SK-N-SH treated with all-trans-retinoic acid at 6 μM for 48 hours (cell line): ENCODE measurements around the gene RAB4B.

Experiments
- ATAC-seq: fragments of 200-7000 bp; cut with Tn5 transposase; 3 replicates; pipeline ENCODE4 v1.9.1; 2020; ENCODE audit warnings: mild to moderate bottlenecking, moderate library complexity
- ARNTL ChIP-seq: fragments of 450-650 bp; formaldehyde crosslinking; IDR thresholded peaks from 2 replicates; pipeline ENCODE4 v1.5.0; 2020; ENCODE audit warnings: low read depth, mild to moderate bottlenecking, moderate library complexity, borderline replicate concordance
- BACH2 ChIP-seq: fragments of 250-450 bp; sonication (Bioruptor Pico); IDR thresholded peaks from 2 replicates; pipeline ENCODE4 v1.9.0; 2021; ENCODE audit warnings: mild to moderate bottlenecking, borderline replicate concordance
- CSDC2 ChIP-seq: fragments of 250-450 bp; sonication (Bioruptor Pico); IDR thresholded peaks from 2 replicates; pipeline ENCODE4 v1.5.0; 2020; ENCODE audit warnings: mild to moderate bottlenecking, moderate library complexity
- ESRRG ChIP-seq: fragments of 250-450 bp; sonication (Bioruptor Pico); IDR thresholded peaks from 2 replicates; pipeline ENCODE4 v1.6.1; 2021; ENCODE audit warnings: mild to moderate bottlenecking
- GLIS3 ChIP-seq: fragments of 250-450 bp; sonication (Bioruptor Pico); IDR thresholded peaks from 2 replicates; pipeline ENCODE4 v1.5.0; 2020; ENCODE audit warnings: mild to moderate bottlenecking, moderate library complexity
- ISL1 ChIP-seq: fragments of 250-450 bp; sonication (Bioruptor Pico); IDR thresholded peaks from 2 replicates; pipeline ENCODE4 v2.1.2; 2022; ENCODE audit warnings: mild to moderate bottlenecking, moderate library complexity
- OSR1 ChIP-seq: fragments of 250-450 bp; sonication (Bioruptor Pico); IDR thresholded peaks from 2 replicates; pipeline ENCODE4 v1.8.0; 2022; ENCODE audit warnings: moderate library complexity, mild to moderate bottlenecking, inconsistent platforms
- PPARA ChIP-seq: fragments of 250-450 bp; sonication (Bioruptor Pico); IDR thresholded peaks from 2 replicates; pipeline ENCODE4 v1.5.0; 2020; ENCODE audit warnings: mild to moderate bottlenecking, borderline replicate concordance
- RARB ChIP-seq: fragments of 250-450 bp; sonication (Bioruptor Pico); IDR thresholded peaks from 2 replicates; pipeline ENCODE4 v1.8.0; 2021; ENCODE audit warnings: mild to moderate bottlenecking, moderate library complexity
- SNAI2 ChIP-seq: fragments of 250-450 bp; sonication (Bioruptor Pico); IDR thresholded peaks from 2 replicates; pipeline ENCODE4 v1.5.0; 2020; ENCODE audit warnings: mild to moderate bottlenecking, moderate library complexity
- TCF4 ChIP-seq: fragments of 250-450 bp; sonication (Bioruptor Pico); IDR thresholded peaks from 2 replicates; pipeline ENCODE4 v1.8.0; 2021; ENCODE audit warnings: mild to moderate bottlenecking, moderate library complexity, borderline replicate concordance
- ZC3H10 ChIP-seq: fragments of 250-450 bp; sonication (Bioruptor Pico); IDR thresholded peaks from 2 replicates; pipeline ENCODE4 v1.5.1; 2021; ENCODE audit warnings: mild to moderate bottlenecking, moderate library complexity
- ZFP3 ChIP-seq: fragments of 250-450 bp; sonication (Bioruptor Pico); IDR thresholded peaks from 2 replicates; pipeline ENCODE4 v1.5.0; 2020; ENCODE audit warnings: mild to moderate bottlenecking, moderate library complexity
- ZNF565 ChIP-seq: fragments of 450-650 bp; formaldehyde crosslinking; conservative IDR thresholded peaks from 2 replicates; pipeline ENCODE4 v1.5.0; 2020; ENCODE audit warnings: low read depth, mild to moderate bottlenecking, moderate library complexity
- ZNF70 ChIP-seq: fragments of 450-650 bp; formaldehyde crosslinking; IDR thresholded peaks from 2 replicates; pipeline ENCODE4 v1.5.0; 2020; ENCODE audit warnings: mild to moderate bottlenecking, moderate library complexity
- ZNF8 ChIP-seq: fragments of 450-650 bp; formaldehyde crosslinking; IDR thresholded peaks from 2 replicates; pipeline ENCODE4 v1.5.0; 2020; ENCODE audit warnings: mild to moderate bottlenecking, moderate library complexity
- TF ChIP-seq, protein P1 (sequence below): fragments of 250-450 bp; sonication (Bioruptor Pico); IDR thresholded peaks from 2 replicates; pipeline ENCODE4 v1.8.0; 2020; ENCODE audit warnings: mild to moderate bottlenecking, moderate library complexity, borderline replicate concordance
- TF ChIP-seq, protein P2 (sequence below): fragments of 250-450 bp; sonication (Bioruptor Pico); IDR thresholded peaks from 2 replicates; pipeline ENCODE4 v1.5.1; 2020; ENCODE audit warnings: low read depth, mild to moderate bottlenecking, moderate library complexity
- TF ChIP-seq, protein P3 (sequence below): fragments of 250-450 bp; sonication (Bioruptor Pico); IDR thresholded peaks from 2 replicates; pipeline ENCODE4 v1.5.0; 2020; ENCODE audit warnings: mild to moderate bottlenecking, moderate library complexity
- TF ChIP-seq, protein P4 (sequence below): fragments of 250-450 bp; sonication (Bioruptor Pico); IDR thresholded peaks from 2 replicates; pipeline ENCODE4 v1.5.1; 2021; ENCODE audit warnings: mild to moderate bottlenecking, moderate library complexity

RAB4B gene

DNA sequence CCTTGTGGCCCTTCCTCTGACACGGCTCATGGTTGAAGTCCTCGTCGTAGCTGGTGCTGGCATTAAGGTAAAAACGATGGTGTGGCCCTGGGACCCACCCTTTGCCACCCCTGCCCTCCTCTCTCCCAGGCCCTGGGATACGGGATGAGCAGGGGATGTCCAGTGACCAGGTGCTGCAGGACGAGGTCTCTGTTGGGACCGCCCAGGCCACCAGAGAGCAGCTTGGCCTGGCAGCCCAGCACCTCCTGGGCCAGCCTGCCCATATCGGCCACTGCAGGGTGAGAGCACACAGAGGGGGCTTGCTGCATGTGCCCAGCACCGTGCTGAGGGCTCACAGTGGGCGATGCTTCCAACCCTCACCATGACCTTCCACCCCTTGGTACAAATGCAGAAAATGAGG, 34.1 kb upstream of the RAB4B start (continued):
- no peak for TF ChIP-seq ZNF565 (CRISPR knock-in tag)
- TF ChIP-seq ISL1: no peak
- TF ChIP-seq CSDC2: no peak
- no peak for TF ChIP-seq ZNF8 (CRISPR knock-in tag)
- TF ChIP-seq, protein P1, sequence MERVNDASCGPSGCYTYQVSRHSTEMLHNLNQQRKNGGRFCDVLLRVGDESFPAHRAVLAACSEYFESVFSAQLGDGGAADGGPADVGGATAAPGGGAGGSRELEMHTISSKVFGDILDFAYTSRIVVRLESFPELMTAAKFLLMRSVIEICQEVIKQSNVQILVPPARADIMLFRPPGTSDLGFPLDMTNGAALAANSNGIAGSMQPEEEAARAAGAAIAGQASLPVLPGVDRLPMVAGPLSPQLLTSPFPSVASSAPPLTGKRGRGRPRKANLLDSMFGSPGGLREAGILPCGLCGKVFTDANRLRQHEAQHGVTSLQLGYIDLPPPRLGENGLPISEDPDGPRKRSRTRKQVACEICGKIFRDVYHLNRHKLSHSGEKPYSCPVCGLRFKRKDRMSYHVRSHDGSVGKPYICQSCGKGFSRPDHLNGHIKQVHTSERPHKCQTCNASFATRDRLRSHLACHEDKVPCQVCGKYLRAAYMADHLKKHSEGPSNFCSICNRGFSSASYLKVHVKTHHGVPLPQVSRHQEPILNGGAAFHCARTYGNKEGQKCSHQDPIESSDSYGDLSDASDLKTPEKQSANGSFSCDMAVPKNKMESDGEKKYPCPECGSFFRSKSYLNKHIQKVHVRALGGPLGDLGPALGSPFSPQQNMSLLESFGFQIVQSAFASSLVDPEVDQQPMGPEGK (CRISPR knock-in tag): no peak
- TF ChIP-seq ZFP3 (CRISPR knock-in tag): no peak
- TF ChIP-seq GLIS3 (CRISPR knock-in tag): no peak
- no peak for TF ChIP-seq ESRRG (CRISPR knock-in tag)
- no peak for TF ChIP-seq BACH2 (CRISPR knock-in tag)

DNA sequence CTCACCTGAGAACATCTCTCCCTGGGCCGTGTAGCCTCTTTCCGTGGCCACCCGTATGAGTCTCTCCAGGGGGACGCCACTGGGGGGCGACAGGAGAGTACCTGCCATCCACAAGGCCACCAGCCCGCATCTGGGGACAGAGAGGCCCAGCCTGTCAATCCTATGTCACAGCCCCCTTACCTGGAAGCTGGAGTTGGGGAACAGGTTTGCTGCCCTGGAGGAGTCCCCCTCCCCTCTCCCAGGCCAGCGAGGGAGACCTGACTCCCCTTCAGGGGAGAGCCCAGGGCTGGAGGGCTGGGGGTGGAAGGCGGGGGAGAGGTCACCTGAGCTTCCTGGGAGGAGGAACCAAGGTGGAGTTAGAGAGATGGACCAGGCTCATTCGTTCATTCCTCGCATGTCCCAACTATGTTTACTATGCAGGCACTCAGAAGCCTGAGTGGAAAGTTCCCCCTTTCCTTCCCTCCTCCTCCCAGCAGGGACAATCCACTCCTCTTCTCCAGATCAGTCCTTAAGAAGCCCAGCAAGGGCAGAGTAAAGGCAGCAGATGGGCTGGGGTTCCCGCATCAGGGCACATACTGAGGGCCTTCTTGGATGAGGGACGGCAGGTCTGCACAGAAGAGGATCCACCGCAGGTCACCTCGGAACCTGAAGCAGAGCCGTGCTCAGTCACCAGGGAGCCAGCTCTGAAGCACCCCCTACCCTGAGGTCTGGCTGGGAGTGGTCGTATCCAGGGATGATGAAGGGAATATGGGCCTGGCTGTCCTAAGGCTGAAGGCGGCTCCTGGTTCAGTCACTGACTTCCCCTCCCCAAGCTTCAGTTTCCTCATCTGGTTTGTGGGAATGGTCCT, 33.3 kb upstream of the RAB4B start:
- no peak for ATAC-seq
- TF ChIP-seq ZNF565 (CRISPR knock-in tag) (no peak), PPARA (CRISPR knock-in tag) (no peak), ZC3H10 (CRISPR knock-in tag) (no peak), CSDC2 (no peak), ISL1 (no peak), RARB (CRISPR knock-in tag) (no peak), SNAI2 (no peak), TCF4 (CRISPR knock-in tag) (no peak)
- TF ChIP-seq, protein P2, sequence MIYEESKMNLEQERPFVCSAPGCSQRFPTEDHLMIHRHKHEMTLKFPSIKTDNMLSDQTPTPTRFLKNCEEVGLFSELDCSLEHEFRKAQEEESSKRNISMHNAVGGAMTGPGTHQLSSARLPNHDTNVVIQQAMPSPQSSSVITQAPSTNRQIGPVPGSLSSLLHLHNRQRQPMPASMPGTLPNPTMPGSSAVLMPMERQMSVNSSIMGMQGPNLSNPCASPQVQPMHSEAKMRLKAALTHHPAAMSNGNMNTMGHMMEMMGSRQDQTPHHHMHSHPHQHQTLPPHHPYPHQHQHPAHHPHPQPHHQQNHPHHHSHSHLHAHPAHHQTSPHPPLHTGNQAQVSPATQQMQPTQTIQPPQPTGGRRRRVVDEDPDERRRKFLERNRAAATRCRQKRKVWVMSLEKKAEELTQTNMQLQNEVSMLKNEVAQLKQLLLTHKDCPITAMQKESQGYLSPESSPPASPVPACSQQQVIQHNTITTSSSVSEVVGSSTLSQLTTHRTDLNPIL (CRISPR knock-in tag): no peak
- TF ChIP-seq, protein P1 (CRISPR knock-in tag): no peak
- TF ChIP-seq, protein P3, sequence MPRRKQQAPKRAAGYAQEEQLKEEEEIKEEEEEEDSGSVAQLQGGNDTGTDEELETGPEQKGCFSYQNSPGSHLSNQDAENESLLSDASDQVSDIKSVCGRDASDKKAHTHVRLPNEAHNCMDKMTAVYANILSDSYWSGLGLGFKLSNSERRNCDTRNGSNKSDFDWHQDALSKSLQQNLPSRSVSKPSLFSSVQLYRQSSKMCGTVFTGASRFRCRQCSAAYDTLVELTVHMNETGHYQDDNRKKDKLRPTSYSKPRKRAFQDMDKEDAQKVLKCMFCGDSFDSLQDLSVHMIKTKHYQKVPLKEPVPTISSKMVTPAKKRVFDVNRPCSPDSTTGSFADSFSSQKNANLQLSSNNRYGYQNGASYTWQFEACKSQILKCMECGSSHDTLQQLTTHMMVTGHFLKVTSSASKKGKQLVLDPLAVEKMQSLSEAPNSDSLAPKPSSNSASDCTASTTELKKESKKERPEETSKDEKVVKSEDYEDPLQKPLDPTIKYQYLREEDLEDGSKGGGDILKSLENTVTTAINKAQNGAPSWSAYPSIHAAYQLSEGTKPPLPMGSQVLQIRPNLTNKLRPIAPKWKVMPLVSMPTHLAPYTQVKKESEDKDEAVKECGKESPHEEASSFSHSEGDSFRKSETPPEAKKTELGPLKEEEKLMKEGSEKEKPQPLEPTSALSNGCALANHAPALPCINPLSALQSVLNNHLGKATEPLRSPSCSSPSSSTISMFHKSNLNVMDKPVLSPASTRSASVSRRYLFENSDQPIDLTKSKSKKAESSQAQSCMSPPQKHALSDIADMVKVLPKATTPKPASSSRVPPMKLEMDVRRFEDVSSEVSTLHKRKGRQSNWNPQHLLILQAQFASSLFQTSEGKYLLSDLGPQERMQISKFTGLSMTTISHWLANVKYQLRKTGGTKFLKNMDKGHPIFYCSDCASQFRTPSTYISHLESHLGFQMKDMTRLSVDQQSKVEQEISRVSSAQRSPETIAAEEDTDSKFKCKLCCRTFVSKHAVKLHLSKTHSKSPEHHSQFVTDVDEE (CRISPR knock-in tag): no peak

DNA sequence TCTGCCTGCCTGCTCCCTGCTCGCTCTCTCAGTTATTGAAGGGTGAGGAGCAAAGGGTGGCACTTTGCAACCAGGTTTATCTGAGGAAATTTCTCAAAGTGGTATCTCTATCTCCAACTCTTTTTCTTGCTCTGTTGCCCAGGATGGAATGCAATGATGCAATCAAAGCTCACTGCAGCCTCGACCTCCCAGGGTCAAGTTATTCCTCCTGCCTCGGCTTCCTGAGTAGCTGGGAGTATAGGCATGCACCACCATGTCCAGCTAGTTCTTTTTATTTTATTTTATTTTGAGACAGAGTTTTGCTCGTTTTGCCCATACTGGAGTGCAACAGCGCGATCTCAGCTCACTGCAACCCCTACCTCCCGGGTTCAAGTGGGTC, 32.7 kb upstream of the RAB4B start:
- no peak for TF ChIP-seq SNAI2
- TF ChIP-seq, protein P3 (CRISPR knock-in tag): no peak
- no peak for TF ChIP-seq ZFP3 (CRISPR knock-in tag)
- no peak for TF ChIP-seq ARNTL (CRISPR knock-in tag)
- TF ChIP-seq, protein P1 (CRISPR knock-in tag): no peak
- TF ChIP-seq, protein P4, sequence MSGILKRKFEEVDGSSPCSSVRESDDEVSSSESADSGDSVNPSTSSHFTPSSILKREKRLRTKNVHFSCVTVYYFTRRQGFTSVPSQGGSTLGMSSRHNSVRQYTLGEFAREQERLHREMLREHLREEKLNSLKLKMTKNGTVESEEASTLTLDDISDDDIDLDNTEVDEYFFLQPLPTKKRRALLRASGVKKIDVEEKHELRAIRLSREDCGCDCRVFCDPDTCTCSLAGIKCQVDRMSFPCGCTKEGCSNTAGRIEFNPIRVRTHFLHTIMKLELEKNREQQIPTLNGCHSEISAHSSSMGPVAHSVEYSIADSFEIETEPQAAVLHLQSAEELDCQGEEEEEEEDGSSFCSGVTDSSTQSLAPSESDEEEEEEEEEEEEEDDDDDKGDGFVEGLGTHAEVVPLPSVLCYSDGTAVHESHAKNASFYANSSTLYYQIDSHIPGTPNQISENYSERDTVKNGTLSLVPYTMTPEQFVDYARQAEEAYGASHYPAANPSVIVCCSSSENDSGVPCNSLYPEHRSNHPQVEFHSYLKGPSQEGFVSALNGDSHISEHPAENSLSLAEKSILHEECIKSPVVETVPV (CRISPR knock-in tag): no peak
- no peak for TF ChIP-seq ZNF70
- no peak for TF ChIP-seq ZNF8 (CRISPR knock-in tag)
- no peak for TF ChIP-seq TCF4 (CRISPR knock-in tag)
- TF ChIP-seq OSR1 (CRISPR knock-in tag): no peak
- TF ChIP-seq, protein P2 (CRISPR knock-in tag): no peak
- no peak for TF ChIP-seq GLIS3 (CRISPR knock-in tag)
- no peak for TF ChIP-seq ZNF565 (CRISPR knock-in tag)
- TF ChIP-seq PPARA (CRISPR knock-in tag): no peak
- TF ChIP-seq ZC3H10 (CRISPR knock-in tag): no peak
- no peak for ATAC-seq
